NCI-H748 treated with DMSO at 0.1 percent for 48 hours (cell line): ENCODE data around the gene SHISA7.
A peak's percentile ranks its signal among the peaks of the same experiment; 100 is the strongest.

ENCODE experiments used
- DNase-seq: peaks from one replicate; lab custom pipeline; 2025; lab: John Stamatoyannopoulos, UW

SHISA7 gene

GRCh38 chr19:55482156-55482961 lies 39.3 kb upstream of the SHISA7 start:
- DNase-seq: no peak

GRCh38 chr19:55481794-55482155 lies 38.7 kb upstream of the SHISA7 start:
- no peak for DNase-seq

DNA sequence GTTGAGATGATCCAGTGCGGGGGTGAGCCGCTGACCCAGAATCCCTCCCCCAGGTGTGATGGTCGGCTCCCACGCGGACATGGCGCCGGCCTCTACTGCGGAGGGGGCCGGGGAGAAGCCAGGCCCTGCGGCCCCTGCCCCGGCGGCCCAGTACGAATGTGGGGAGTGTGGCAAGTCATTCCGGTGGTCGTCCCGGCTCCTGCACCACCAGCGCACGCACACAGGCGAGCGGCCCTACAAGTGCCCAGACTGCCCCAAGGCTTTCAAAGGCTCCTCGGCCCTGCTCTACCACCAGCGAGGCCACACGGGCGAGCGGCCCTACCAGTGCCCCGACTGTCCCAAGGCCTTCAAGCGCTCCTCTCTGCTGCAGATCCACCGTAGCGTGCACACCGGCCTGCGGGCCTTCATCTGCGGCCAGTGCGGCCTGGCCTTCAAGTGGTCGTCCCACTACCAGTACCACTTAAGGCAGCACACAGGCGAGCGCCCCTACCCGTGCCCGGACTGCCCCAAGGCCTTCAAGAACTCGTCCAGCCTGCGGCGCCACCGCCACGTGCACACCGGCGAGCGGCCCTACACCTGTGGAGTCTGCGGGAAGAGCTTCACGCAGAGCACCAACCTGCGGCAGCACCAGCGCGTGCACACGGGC lies 38.2 kb upstream of the SHISA7 start:
- no peak for DNase-seq

GRCh38 chr19:55479451-55480230 lies 36.5 kb upstream of the SHISA7 start:
- DNase-seq: no peak

DNA sequence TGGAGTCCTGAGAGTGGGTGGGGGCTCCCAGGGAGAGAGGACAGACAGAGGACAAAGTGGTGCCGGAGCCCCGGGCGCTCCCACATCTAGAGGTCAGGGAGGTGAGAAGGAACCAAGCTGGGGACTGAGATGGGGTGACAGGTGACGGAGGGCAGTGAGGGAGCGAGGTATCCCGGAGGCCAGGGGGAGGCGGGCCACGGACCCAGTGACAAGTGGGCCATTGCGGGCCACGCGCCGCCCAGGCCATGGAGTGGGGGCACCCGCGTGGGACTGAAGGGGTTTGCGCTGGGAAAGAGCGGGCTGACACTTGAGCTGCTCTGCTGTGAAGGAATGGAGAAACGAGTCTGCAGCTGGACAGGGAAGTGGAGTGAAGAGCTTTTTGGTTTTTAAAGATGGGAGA lies 35.9 kb upstream of the SHISA7 start:
- DNase-seq: no peak

- no peak for DNase-seq
These were observed 35.3 kb upstream of the SHISA7 start for GRCh38 chr19:55478364-55478763.

DNA sequence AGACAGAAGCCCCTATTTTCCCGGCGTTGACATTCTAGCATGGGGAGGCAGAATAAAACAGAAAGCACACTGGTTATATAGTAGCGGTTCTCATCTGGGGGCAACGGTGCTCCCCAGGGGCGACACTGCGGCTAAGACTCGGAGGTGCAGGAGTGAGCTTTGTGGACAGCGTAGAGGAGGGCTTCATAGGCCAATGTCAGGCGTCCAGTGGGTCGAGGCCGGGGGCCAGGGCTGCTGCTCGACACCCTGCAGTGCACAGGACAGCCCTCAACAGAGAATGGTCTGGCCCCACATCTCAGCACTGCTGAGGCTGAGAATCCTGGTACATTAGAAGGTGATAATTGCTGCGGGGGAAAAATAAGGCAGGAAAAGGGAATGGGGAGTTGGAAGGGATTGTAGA lies 34.8 kb upstream of the SHISA7 start:
- no peak for DNase-seq

GRCh38 chr19:55476100-55476775 lies 33.1 kb upstream of the SHISA7 start, which contains the start of gene ZNF628:
Gene ZNF628, plus strand, starts transcription at chr19:55476617. Its CDS starts 3,294 bp downstream, at chr19:55479911.
- DNase-seq: peak; percentile 94

GRCh38 chr19:55474269-55475265 lies 31.5 kb upstream of the SHISA7 start:
- no peak for DNase-seq

- no peak for DNase-seq
These were observed 30.3 kb upstream of the SHISA7 start for GRCh38 chr19:55473225-55474012.

GRCh38 chr19:55472463-55472862 lies 29.4 kb upstream of the SHISA7 start:
- DNase-seq: no peak

DNA sequence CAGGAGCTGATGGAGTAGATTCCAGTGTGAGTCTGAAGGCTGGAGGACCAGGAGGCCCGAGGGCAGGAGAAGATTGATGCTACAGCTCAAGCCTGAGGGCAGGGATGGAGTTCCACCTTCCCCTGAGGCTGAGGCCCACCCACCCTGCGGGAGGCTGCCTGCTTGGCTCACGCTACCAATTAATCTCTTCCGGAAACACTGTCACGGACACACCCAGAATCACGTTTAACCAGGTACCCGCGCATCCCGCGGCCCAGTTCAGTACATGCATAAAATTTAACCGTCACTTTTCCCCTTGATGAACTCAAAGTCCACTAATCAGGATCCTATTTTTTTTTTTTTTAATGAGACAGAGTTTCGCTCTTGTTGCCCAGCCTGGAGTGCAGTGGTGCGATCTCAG lies 28.2 kb upstream of the SHISA7 start:
- no peak for DNase-seq

- no peak for DNase-seq
These were observed 24.9 kb upstream of the SHISA7 start for GRCh38 chr19:55468054-55468393.

DNA sequence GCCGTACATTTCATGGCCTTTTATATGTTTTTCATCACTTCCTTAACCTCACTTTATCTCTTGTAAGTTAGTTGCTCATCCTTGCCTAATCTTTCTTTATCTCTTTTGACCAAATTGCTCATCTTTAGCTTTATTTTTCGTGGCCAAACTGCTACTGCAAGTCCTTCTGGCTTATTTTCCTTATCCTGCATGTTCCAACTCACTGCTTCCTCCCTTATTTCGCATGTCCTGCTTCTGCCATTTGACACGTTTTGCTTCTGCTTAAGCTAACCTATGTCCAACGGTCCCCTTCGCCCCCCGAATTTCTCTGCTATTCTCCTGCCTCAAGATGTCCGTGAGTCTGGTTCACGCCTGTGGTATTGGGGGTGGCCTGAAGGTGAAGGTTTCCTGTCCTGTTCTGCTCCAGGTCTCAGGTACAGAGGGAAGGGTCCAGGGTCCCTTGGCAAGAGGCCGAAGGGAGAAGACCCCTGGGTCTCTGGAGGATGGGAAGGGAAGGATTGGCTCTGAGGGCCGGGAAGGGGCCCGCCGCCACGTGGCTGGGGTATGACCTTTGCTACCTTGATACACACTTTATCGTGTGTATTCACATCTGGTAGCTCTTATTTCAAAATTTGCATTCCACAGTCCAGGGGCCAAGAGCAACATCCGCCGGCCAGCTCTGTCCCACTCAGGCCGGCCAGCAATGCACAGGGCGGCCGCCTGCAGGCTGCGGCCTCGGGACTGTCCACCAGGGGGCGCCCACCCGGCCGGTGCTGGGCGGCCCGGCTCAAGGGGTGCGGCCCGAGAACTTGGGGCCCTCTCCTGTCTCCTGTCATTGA lies 24.3 kb upstream of the SHISA7 start:
- no peak for DNase-seq

DNA sequence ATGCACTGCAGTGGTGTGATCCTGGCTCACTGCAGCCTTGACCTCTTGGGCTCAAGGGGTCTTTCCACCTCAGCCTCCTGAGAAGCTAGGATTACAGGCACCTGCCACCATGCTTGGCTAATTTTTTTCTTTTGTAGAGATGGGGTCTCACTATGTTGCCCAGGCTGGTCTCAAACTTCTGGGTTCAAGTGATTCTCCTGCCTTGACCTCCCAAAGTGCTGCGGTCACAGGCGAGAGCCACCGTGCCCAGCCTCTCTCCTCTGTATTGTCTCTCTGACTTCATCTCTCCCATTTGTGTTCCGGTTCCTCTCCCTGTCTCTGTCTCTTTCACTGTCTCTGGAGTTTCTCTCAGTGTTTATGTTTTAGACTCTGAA lies 23.1 kb upstream of the SHISA7 start:
- DNase-seq: no peak

GRCh38 chr19:55465460-55466240 lies 22.6 kb upstream of the SHISA7 start:
- DNase-seq: no peak

GRCh38 chr19:55464662-55465054 lies 21.6 kb upstream of the SHISA7 start, which contains the start of gene C19orf85:
Gene C19orf85, minus strand, starts transcription at chr19:55464751. Its CDS starts 197 bp downstream, at chr19:55464554.
- DNase-seq: no peak

DNA sequence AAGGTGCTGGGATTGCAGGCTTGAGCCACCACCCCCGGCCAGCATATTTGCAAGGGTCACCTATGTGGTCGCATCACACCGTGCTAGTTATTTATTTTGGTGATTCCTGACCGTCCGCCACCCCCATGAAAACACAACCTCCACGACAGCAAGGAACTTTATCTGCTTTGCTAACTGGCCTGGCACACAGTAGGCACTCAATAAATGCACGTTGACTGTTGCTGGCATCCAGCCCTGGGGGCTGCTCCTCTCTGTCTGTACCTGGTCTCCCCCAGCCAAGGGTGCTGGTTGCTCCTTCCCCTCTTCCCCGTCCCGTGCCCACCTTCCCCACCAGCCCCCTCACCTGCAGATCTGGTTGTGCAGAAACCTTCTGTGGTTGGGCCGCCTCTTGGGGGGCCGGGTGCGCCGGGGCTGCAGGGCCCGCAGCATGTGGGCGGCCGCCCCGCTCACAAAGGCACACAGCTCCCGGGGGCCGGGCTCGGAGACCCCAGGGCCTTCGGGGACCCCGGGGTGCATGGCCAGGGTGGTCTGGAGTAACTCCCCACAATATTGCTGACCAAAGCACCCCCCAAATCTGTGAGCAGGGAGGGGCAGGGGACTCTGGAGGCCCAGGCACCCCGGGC lies 21.1 kb upstream of the SHISA7 start:
- no peak for DNase-seq
